Measurements from ENCODE around the gene NDUFS3.

Gene NDUFS3

DNA sequence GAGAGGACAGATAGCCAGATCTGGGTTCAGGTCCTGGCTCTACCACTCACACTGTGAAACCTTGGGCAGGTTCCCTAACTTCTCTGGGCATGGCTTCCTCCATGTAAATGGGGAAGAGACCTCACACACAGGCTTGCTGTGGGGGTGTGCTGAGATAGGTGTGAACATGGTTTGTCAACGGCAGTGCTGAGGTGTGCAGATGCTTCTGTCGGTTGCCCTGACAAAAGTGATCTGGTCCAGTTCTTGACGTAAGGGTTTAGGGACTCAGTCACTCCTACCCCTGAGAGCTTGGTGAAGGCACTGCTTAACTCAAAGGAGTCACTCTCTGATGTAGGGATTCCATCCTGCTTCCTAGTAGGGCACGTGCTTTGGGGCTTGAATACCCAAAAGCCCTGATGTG, 13.4 kb downstream of the NDUFS3 start:
- DNase-seq = no peak

DNA sequence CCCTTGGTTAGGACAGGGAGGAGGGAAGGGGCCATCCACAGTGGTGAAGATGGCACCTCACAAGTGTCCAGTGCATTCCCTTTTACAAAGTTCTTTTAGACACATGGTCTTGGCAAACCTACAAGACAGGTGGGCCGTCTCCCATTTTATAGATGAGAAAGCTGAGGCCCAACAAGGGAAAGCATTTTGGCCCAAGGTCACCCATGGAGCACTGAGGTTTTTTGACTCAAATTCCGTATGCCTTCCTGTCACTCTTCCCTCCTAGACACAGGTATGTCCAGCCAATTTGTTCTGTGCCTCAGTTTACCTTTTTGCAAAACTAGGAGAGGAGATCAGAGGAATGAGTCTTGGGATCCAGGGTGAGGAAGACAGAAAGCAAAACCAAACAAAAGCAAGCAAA, 14.1 kb downstream of the NDUFS3 start:
- no peak for DNase-seq

DNA sequence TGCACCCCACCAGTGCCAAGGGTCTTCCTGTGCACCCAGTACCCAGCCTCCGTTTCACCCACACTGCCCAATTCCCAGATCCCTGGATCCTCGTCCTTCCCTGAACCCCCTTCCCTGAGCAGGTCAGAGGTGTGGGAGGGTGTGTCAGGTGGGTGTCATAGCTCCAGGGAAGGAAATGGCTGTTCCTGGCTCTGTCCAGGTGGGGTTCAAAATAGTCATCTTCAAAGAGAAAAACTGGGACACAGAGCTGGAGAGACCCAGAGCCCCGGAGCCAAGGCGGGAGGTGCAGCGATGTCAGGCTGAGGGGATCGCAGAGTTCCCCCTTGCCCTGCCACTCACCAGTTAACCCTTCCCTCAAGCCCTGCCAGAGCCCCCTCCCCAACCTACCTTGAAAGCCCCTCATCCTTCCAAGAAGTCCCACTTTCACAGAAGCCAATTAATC, 14.6 kb downstream of the NDUFS3 start:
- no peak for DNase-seq

DNA sequence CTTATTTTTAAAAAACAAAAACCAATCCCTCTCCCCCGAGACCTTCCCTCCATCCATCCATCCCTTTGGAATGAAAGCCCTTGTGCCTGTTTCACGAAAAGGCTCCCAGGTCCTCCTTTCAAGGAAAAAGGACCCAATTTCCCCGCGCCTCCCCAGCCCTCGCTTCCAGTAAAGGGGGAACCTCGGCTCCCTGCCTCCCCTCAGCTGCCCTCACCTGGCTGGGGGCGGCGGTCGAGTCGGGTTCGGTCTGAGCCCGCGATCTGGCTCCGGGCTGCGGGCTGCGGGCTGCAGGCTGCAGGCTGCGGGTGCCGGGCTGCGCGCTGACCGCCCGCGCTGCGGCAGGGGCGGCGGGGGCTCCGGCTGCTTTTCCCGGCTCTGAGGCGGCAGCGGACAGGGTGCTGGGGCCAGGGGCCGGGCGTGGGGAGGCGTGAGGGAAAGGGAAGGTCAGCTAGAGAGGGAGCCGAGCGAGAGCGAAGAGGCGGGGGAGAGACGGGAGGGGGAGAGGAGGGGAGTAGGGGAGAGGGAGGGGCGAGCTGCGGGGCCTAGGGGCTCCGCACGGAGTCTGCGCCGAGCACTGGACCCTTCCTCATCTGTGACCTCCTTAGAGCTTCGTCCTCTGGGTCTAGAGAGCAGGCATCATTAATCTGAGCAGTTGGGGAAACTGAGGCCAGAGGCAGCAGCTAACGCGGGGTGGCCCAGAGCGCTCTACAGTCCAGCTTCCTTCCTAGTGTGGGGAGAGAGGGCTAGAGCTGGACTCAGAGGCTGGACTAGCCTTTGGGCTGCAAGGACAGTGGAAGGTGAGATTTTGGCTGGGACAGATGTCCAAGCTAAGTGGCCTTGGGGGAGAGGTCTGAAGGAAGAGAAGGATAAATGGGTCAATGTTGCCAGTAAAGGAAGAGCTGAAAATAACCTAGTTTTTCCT, 15.3 kb downstream of the NDUFS3 start, which contains the start of gene C1QTNF4:
TSS of gene C1QTNF4 (minus strand) at position 478 of the 922 bp plus-strand sequence. CDS start 3,601 bp downstream, outside the sequence.
- DNase-seq = no peak

DNA sequence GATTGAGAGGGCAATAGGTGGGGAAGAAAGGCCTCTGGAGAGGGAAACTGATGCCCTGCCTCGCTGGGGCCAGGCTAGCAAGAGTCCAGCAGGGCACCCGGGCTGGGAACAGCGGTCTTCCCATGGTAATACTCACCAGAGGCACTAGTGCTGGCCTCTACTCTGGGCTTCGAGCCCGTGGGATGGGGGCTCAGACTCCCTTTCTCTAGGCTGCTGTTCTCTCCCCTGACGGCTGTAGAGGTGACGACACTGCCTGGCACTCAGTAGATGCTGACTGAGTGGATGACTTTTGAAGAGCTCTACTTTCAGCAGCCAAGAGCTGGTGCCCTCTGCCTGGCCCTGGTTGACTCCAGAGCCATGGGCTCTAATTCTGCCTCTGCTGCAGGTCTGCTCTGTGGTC, 16.2 kb downstream of the NDUFS3 start:
- DNase-seq = no peak

DNA sequence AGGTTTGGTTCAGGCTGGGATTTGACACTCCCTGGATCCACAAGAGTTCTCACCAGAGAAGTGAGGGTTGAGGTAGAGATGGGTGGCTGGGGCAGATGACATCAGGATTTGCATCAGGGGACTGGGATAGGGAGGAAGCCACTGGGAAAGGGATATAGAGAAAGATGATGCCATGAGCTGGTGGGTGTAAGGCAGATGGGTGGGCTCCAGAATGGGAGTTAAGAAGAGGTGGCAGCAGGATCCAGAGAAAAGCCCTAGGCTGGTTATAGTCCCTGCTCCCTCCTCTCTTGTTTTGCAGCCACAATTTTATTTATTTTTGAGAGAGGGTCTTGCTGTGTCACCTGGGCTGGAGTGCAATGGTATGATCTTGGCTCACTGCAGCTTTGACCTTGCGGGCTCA, 17.1 kb downstream of the NDUFS3 start:
- DNase-seq = no peak

DNA sequence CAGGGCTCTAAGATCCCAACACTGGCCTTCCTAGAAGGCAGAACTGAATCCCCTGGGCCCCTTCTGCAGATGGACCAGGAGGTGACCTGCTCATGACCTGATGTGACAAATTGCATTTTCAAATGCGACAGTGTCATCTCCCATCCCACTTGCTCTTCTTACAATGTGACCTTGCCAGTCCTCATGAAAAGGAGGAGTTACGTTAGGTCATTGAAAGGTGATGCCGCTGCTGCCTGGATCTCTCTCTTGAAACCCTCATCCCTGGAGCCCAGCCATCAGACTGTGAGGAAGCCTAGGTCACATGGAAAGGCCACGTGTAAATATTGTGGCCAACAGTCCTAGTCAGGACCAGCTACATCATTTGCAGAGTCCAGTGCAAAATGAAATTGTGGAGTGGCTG, 21.0 kb downstream of the NDUFS3 start:
- DNase-seq = no peak

DNA sequence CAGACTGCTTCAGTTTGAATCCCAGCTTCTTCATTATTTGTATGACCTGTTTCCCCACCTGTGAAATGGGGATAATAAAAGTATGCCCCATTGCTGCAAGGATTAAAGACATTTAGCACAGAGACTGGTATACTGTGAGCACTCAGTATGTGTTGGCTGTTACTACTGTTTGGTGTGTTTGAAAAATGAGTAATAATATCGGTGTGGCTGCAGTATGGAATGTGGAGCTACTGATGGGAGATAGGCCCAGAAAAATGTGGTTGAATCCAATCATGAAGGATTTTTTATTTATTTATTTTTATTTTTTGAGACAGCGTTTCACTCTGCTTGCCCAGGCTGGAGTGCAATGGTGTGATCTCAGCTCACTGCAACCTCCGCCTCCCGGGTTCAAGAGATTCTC, 24.4 kb downstream of the NDUFS3 start:
- no peak for DNase-seq

DNA sequence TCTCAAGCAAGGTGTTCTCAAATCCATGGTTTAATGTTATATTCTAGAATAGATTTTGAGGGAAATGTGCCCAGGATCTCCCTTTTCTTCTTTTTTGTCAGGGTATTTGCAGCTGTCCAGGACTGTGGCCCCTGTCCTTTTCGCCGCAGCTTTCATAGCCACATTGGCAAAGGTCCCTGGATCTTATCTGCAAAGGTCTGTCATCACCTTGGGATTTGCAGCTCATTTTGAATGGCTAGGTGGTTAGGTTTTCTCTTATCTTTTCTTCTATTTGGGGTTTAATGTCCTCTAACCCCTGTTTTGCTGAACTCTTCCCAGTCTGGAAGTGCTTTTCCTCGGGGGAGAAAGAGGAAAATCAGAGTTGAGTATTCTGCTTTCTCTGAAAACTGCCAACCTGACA, 27.0 kb downstream of the NDUFS3 start:
- no peak for DNase-seq

DNA sequence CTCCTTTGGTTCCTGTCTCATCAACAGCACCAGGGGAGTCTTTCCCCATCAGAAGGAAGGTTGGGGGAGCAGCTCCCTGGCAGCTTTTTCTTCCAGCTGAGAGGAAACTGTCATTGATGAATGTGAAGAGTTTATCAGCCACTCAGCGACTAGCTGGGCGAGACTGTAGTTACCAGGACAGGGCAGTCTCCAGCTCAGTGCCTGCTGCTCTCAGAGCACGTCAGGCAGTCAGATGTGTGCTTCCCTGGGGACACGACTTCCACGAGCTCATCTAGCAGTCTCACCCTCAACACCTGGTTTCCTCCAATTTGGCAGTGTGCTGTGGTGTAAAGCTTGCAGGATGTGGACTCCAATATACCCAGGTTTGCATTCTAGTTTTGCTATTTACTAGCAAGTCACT, 27.9 kb downstream of the NDUFS3 start:
- no peak for DNase-seq

DNA sequence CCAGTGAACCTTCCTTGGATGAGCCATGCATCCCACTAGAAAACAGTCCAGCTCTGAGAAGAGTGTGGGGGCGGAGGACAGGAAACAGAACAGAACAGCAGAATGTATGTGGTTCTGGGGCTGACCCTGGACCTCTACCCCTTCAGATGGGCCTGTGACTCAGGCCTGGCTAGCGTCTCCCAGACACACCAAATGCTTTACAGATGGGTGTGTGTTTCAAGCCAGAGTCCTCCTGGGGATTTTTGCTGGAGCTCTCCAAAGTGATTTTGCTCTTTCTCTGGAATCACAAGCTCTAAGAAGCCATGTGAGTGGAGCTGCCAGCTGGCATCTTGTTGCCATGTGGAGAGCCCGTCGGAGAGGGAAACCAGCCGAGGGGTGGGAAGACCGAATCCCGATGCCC, 28.5 kb downstream of the NDUFS3 start:
- DNase-seq = no peak

DNA sequence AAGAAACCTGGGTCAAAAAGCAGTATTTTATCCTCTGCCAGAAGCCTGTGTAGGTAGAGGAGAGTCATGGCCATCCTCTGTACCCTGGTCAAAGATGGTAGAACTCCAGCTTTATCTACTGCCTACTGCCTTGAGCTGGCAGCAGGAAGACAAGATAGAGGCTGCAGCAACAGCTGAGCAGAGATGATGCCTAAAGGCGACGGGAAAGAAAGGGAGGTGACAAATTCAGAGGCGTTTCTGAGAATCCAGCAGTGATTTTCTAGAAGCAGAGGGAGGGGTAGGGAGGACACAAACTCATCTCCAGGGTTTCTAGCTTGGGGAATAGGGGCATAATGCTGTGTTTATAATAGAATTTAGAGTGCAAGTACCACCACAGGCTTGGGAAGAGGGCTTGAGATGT, 30.8 kb downstream of the NDUFS3 start:
- DNase-seq = no peak

DNA sequence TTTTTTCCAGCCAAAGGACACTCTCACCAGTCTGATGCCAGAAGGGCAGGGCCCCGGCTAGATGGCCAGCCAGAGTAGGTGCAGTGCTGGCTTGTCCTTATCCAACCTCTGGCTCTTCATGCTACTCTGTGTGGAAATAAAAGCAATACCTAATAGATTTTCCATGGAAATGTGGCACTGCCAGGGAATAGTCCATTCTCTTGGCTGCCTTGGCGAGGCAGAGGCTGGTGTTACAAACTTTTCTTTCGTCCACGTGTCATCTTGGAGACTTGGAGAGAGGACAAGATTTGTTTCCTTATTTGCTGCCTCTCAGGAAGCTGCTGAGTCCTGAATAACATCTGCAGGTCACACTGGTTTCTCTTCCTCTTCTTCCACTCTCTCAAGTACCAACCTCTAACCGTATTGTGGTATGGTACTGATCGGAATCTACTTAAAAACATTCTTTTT, 32.5 kb downstream of the NDUFS3 start:
- DNase-seq = peak; percentile 52 to 55

DNA sequence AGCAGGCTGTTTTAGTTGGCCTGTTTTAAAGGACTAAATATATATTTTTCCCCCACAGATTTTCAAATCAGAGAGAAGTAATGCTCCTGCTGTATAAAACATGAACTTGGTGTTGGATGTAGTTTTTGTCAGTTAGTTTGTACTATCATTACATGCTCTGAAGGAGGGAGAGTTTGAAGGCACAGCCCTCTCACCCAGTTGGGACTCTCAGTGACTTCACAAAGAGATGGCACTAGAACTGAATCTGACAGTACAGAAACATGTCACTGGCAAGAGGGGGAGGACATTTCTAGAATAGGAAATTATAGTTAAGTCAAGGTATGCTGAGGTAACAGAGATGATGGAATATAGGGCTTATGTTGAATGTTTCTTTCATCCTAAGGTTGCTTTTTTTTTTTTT, 36.4 kb downstream of the NDUFS3 start:
- DNase-seq = no peak

DNA sequence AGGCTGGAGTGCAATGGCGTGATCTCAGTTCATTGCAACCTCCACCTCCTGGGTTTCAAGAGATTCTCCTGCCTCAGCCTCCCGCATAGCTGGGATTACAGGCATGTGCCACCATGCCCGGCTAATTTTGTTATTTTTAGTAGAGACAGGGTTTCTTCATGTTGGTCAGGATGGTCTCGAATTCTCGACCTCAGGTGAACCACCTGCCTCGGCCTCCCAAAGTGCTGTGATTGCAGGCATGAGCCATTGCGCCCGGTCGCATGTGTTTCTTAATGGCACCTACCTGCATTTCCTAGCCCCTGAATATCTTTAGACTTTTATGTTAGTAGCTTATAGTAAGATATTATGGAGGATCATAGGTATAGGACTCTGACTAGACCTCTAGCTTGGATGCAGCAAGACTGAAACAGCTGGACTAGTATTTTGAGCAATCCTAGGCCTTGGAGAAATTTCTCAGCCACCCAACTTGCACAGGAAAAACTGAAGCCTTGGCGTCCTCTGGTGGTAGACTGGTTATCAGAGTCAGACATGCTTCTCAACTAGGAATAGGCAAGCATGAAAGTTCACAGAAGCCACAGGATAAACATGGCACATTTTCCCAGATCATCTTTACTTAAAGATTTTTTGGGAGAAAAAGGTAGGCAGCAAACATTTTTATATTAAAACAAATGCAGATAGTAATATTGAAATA, 38.0 kb downstream of the NDUFS3 start:
- DNase-seq = peak; percentile 71 to 75

DNA sequence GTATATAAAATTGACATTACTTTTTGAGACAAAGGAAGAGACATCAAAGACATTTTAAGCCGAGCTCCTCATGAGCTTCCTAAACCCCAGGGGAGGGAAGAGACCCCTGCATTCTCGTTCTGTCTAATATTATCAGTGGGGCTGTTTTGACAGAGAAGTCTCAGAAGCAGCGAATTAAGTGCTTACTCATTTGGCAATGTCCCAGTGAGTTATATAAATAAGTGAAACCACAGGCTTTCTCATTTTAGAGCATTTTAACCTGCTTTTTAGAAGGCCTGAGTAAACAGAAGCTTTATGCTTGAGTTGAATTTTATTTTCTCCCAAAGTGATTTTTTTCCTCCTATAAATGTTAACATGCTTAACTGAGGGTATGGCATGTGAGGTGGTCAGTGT, 38.5 kb downstream of the NDUFS3 start:
- no peak for DNase-seq

DNA sequence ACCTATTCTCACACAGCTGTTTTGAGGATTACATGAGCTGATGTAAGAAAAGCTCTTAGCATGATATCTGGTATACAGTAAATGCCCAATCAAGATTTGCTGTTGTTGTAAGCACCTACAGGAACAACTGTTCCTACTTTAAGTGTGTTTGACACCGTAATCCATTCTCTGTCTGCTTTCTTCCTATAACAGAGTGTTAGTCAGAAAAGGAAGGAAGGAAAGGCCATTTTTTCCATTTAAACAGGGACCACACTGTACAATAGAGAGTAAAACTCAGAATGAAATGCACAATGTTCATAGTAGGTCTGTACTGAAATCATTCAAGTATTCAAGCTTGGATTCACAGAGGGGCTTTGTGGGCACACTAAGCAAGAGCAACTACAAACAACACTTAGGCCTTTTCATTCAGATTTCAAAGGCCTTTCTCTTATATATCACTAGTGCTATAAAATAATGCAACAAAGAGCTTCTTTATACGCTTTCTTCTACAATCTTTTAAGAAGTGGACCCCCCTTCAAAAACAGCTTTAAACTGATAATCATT, 42.0 kb downstream of the NDUFS3 start:
- DNase-seq = no peak

DNA sequence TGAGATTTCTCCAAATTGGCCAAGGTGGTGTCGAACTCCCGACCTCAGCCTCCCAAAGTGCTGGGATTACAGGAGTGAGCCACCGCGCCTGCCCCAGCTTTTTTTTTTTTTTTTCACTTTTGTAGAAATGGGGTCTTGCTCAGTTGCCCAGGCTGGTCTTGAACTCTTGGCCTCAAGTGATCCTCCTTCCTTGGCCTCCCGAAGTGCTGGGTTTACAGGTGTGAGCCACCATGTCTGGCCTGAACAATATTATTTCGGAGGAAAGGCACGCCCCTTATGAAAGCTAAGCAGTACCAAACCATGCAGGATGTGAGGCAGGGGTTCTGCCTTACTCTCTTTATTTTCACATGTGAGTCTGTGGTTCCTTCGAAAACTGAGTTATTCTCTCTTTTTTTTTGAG, 47.4 kb downstream of the NDUFS3 start:
- DNase-seq = no peak

DNA sequence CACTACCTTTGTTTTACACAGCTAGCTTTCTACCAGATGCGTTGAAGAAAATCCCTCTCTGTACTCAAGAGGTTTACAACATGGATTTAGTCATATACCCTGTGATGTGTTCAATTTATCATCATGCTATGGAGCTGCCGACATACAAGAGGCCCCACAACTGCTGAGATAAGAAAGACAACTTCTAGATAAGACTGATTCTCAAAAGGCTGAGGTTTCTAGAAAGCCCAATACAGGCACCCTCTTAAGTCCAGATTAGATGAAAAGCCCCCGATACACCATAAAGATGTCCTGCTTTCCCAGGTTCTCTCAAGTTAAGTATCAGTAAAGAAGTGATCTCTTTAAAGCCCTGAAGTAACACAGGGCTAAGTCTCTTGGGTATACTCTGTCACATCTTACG, 49.2 kb downstream of the NDUFS3 start:
- DNase-seq = no peak

DNA sequence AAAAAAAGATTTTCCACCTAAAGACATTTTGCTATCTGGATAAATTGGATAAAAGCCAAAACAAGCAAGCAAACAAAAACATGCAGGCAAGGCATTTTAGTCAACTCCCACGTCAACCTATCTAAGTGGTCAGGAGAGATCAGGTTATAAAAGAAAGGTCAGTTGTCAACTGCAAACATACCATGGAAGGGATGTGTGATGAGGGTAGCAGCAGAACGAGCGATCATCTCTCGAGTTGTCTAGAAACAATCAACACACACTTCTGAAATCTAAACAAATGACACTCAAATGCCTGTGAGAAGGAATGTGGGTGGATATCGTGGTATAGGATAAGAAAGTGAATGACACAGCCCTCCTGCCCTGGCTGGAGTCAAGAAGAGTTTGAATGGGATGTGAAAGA, 52.6 kb downstream of the NDUFS3 start:
- DNase-seq = no peak
